GM19238 (cell line): ENCODE measurements around the gene LRCH1.

Experiments
- DNase-seq: peaks from one replicate; pipeline ENCODE4 v3.0.0; 2011; ENCODE audit warnings: low spot score; ENCODE audit not compliant: insufficient read length

LRCH1 gene

DNA sequence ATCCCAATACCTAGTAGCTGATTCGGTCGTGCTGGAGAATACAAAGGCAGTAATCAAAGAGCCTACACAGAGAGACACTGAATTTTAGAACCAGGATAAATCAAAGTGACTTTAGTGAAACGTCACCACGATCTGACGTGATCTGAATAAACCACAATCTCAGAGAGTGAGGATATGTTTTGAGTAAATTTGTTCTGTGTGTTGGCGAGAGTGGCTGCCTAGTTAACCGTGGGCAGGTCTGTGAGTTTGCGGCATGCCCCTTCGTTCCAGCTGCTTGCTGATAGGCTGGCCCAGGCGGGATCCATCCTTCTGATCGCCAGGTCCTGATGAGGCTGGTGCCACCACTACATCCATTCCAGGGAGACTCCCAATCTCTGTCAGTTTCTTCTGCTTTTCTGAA is 40.4 kb downstream of the LRCH1 start:
- no peak for DNase-seq

DNA sequence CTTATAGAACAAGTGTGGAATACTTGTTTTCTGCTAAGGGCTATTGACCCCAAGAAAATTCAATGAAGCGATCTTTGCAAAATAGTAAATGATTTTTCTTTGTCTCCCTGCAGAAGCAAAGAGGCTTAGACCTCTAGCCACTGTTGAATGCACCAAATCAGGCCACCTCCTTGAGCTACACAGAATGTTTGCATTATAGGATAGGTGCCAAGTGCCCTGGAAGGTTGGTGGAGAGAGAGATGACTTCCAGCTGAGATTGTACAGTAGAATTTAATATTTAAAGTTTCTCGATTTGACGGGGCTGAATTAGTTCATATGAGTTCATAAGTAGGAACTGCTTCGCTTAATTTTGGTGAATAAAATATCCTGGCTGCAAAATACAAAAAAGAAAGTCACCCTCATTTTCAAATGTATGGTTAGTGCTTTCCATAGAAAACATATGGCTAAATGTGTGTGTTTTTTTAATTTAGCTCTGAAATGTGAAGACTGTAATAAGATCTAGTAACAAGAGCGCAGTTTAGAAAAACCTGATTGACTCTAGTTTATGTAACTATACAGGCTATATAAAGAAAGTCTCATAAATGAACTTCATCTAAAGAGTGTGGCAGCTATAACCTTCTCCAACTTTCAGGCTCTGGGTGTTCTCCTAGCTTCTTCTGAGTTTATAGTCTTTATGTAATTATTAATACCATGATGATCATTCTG is 41.6 kb downstream of the LRCH1 start:
- no peak for DNase-seq

DNA sequence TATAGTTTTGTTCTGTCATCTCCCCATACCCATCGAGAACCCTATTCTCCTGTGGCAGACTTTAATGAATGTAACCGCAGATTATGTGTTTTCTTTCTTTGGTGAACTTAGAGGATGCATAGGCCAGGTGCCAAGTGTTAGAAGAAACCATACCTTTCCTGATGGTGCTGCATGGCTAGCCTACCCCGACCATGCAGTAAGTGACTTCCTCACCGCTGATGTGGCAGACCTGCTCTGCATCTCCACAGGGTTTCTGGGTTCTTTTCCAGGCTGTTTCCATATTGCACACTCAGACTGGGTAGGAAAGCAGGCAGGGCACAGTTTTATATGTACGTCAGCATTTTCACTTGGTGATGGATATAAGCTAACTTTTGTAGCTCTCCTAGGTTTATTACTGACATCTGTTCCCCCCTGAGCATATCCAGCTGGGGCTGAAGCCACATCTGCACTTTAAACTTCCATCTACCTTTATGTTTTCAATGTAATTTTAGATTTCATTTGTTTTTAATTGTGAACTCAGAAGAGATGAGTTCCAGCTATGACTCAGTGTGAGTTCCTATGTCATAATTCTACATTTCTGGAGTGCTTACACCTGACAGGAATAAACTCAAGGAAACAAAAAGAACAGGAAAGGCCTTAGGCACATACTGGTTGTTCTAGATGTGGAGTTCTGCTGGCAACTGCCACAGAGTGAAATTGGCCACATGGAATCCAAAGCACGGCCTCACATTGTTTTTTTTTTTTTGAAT is 42.3 kb downstream of the LRCH1 start:
- DNase-seq = no peak

DNA sequence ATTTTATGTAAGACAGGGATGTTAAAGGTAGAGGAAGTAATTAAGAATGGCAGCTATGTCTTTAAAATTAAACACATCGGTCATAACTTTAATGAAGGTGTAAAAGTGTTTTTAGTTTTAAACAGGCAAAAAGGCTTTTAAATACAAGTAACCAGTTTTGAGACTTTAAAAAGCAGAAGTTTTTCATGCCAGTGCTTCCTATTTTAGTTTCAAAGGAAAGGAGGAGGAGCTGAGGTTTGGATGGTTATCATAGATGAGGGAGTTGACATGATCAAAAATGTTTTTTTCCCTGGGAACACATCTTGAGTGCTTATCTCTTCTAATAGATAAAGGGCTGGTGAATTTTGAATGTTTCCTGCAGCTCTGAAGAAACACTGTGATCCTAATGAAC is 42.9 kb downstream of the LRCH1 start:
- DNase-seq = no peak

DNA sequence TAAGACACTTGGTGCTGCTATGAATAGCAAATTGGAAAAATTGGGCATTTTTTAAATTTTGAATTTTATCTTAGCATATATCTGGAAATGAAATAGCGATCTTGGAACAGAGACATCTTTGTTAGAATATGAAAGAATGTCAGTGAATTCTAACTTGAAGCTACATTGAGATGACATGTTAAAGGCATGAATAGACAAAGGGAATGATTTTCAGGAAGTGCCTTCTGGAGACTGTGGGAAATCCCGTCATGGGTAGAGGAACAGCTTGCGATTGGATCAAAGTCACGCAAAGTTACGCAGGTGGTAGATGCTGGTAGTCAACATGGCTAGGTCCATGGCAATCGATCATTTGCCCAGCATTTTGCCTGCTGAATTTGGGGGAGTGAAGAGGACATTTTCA is 43.5 kb downstream of the LRCH1 start:
- DNase-seq = no peak

DNA sequence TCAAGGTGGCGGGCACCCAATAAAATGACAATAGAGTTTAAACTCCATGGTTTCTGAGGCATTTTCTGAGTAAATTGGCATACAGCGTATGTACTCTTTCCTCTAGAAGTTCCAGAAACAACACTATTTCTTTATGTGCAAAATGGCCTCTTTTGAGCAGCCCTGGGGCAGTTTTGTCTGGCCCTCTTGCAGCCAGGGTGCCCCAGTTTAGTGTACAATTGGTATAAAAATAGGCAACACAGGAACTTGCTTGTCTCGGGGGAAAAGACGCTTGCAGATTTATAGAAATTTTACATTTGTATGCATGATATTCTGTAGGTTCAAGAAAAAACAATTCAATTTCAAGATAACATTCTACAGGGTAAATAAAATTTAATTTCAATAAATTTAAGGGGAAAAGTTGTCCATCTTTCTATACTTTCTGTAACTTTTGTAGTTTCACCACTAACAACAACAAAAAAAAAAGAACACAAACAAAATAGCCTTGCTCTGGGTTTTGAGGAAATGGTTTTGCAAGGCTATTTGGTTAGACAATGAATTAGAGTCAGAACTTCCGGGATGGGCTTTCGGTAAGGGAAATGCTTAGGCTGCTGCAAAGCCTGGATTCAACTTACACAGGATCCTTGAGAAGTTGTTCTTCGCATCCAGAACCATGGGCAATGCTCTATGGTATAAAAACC is 45.3 kb downstream of the LRCH1 start:
- DNase-seq = no peak

DNA sequence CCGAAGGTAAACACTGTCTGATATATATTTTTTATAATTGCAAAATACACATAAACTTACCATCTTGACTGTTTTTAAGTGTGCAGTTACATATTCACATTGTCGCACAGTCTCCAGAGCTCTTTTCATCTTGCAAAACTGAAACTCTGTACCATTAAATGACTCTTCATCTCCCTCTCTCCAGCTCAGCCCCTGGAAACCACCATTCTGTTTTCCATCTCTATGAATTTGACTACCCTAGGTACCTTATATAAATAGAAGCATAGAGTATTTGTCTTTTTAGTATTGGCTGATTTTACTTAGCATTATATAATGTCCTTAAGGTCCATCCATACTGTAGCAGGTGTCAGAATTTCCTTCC is 45.8 kb downstream of the LRCH1 start:
- no peak for DNase-seq

DNA sequence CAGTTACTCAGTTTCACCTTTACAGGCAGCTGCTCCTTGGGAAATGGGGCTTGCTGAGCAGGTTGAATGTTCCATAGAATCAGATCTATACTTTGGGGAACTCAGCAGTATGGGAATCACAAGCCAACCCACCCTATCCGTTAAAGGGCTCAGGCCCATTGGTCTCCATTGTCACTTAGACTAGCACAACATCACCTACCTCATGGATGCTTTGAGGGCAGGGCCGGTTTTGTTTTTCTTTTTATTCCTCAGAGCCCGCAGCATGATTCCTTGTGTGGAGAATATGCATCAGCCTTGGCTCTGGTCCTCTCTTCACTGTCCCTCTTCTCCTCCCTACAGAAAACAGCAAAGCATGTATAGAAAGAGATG is 48.0 kb downstream of the LRCH1 start:
- DNase-seq = no peak

DNA sequence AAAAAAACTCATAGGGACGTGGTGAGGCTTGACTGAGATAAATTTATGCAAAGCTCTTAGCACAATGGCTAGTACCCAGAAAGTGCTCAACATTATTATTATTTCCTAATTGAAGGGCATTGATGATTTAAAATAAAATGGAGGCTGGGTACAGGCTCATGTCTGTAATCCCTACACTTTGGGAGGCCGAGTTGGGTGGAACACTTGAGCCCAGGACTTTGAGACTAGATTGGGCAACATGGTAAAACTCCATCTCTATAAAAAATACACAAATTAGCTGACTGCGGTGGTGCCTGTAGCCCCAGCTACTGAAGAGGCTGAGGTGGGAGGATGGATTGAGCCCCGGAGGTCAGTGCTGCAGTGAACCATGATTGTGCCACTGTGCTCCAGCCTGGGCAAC is 49.6 kb downstream of the LRCH1 start:
- DNase-seq = no peak

DNA sequence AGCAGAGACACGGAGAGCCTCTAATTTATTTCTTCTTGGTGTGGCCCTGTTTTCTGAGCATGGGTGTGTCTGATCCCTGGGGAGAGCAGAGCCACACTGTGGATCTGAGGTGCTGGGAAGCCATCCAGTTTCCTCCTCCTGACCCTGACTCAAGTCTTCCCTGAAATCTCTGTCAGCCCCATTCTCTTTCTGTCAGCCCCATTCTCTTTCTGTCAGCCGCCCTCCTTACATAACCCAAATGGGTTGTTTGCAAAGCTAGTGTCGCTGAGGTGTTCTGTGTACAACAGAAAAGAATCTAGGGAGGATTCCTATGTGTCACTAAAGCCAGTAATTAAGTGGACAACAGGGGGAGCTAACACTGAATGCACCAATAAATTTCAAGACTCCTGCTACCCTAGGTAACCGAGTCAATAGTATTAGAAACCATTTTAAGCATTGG is 50.2 kb downstream of the LRCH1 start:
- no peak for DNase-seq

DNA sequence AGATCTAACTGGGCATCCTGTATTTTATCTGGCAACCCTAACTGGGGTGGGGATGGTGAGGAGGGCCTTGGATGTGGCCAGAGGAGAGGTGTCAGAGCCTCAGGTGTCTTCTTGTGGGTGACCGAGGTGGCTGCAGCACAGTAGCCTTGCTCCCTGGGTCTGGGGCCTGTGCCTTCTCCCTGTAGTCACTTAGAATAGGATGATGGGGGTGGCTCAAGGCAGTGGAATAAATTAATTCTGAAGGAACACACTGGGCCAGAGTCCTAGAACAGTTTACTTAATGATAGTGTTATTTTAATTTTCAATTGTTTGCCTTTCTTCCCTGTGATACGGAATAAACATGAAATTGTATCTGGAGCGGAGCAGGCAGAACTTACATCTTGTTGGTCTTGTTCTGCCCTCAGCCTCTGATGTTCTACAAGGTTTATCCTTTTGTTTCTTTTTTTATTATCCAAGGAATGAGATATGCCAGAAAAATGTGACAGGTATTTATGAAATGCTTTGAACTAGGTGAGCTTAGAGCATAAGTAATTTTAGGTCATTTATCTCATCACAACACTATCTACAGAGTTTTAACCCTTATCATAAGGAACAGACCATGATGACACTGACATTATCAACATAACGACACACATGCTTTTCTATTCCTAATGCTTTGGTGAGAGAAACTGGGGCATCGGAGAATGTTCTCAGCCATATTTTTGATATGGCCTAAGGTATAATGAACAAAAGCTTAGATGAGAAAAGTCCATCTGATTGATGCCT is 51.4 kb downstream of the LRCH1 start:
- DNase-seq = no peak

DNA sequence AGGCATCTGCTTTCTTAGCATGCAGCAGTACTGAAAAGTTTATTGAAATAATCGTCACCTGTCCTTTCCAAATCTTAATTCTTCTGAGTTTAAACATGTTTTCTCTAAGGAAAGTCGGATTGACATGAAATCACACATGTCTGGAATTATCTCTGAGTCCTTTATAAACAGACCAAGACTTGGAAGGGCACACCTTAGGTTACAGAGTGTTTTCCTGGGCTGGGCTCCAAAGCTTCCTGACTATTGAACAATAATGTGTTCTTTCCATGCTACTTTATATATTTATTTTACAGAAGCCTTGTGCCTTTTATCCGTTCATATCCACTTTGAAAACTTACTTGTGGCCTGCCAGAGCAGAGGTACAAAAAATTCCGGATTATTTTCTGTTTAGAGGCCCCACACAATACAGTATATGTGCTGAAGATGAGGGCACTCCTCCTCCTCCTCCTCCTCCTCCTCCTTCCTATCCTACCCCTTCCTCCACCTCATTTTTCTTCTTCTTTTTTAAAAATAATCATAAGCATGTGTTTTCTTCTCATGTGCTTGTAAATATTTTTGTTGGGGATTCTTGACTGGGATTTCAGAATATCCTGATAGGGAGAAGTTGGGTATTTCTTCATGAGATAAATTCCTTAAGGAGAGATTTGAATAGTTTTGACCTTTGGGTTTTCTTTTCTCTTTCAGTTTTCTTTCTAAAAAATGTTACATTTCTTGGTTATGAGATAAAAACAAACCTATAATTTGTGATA is 52.3 kb downstream of the LRCH1 start:
- DNase-seq = no peak

DNA sequence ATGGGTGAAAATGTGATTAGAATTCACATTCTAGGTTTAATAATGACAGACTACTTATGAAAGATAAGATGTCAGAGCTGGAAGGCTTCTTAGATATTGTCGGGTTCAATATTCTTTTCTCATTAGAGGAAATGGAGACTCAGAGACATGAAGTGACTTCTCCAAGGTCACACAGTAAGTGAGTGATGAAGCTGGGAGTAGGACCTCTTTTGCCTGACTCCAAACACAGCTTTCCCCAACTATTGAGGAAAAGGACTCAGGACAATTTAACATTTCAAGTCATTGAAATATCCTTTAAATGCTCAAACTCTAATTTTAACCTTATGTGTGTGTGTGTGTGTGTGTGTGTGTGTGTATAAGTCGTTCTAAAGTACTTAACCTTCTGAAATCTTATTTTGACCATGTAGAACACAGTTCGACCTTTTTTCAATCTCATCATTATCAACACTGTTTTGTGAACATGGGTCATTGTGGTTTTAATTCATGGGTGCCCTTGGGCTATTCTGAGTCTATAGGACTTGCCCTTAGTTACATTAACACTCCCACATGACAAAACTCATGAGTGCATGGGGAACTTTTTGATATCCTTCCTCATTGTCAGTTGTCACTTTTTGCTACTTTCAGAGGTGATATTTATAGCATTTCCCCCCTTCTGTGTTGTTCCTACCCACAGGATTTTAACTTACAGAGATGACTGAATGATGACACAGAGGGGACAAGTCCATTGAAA is 53.0 kb downstream of the LRCH1 start:
- no peak for DNase-seq

DNA sequence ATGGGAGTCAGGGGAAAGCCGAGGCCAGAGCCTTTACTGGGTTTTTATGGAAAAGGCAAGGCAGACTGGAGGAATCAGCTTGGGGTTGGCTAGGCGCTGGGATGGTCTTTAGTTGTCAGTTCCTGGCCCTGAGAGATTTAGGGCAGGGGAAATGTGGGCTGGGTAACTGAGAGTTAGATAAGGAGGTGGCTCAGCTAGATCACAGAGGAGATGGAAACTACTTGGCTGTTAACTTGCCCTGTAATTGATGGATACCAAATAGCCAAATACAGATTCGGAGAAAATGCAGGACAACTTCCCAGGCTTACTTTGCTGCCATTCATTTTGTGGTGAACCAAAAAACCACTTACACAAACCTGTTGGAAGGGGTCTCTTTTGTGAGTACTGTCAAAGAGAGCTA is 54.0 kb downstream of the LRCH1 start:
- DNase-seq = no peak

DNA sequence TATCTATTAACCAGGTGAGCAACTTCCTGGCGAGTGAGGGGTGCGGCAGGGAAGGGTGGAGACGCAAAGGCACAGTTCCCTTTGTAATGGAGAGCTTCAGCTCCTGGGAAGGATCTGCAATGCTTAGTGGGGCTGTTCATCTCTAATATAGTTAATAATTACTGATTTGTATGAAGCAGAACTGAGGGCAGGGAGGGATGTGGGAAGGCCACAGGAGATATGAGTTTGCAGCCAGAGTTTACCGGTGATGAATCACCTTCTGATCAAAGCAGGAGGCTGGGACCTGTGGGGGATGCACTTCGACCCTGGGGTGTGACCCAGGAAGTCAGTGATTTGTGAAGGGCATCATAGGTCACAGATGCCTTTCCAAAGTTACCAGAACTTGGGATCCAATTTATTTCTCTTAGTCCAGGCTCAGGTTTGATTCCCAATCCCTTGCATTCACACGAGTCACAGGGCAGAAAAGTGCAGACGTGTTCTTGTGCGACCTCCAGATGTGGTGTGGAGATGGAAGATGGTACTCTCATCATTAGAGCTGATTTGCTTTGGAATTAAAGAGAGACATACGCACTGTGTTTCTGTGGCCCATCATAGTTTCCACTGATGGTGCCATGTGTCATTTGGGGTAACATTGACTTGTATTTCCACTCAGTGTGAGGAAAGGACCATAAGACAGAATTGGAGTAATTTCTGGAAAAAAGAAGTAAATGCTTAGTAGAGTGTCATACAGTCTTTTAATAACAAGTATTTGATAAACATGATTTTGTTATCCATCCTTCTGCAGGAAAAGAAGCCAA is 55.0 kb downstream of the LRCH1 start:
- DNase-seq = no peak

DNA sequence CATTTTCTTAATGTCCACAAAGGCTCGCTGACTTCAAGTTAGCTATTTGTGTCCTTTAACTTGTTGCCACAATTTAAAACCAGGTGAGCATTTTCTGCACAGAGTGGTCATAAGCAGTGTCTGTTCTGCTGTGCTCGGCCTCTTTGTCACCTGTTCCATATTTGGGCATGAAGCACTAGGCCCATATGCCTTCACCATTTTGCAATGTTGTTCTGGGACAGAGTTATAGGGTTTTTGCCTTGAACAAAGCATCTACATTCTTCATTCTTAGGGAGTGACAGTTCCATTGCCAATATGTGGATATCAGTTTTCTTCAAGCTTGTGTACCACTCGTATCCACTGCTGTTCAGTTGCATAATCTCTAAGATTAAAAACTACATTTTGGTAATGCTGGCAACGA is 56.1 kb downstream of the LRCH1 start:
- no peak for DNase-seq

DNA sequence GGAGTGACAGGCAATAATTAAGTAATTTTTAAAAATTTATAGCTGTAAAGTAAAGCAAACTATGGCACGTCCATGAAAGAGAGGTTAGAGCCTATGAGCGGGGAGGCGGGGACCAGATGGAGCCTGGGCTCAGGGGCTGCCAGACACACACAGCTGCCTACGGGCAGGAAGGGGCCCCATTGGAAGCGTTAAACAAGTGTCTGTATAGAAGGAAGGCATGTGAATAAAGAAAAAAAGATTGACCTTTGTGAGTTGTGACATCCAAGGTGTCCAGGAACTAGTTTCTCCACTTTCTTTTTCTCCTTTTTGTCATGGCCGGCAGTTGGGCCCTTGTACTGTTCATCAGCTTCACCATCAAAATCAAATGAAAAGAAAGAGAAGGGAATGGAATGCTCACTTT is 56.8 kb downstream of the LRCH1 start:
- no peak for DNase-seq

DNA sequence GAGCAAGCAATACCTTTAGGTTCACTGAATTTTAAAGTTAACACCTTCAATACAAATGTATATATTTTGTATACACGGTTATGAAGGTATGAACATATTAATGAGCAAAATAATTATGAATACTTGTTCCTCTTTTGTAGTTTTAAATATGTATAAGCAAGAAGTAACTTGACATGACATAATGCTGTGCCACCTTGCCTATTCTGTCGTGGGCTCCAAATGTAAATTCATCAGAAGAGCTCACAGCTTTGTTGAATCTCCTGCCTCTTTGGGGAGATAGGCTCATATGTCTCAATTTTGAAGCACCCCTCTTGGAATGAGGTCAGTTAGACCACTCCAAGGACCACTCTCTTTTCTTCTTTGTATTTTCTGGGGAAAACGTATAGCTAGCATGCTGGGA is 59.3 kb downstream of the LRCH1 start:
- DNase-seq = no peak

DNA sequence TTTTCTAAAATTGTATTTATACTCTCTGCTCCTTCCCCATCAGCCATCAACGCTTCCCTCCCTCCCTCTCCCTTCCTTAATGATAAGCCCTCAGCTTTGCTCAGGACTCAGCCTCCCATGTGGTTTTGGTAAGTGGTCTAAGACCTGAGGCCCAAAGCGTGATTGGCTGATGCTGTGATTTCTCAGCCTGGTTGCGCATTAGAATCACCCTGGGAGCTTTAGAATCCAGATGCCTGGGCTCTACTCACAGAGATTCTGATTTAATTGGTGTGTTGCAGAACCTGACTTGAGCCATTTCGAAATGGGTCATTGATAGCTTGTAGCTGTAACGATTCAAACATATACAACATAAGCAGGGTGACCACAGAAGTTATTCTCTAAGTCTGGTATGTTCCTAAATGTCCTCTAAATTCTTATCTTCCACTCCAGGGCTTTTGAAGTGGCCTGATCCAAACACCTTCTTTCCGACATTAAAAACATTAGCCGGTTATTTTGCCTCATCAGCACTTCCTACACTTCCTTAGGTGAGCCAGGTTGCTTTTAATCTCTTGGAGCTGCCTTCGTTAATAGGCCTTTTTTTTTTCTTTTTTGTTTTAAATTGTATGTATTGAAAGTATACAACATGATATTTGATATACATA is 60.6 kb downstream of the LRCH1 start:
- no peak for DNase-seq
